Activated CD4-positive, alpha-beta T cell treated with anti-CD3 and anti-CD28 coated beads, Interleukin-2, amount 50 U/mL, for 16 hours (primary cell): ENCODE measurements around the gene GYG2.
"Not testable (repeated sequence)": the region's sequence is repeated elsewhere in the genome, so short reads cannot be mapped to it uniquely, and the experiment has no call there.

Experiments used
- DNase-seq: peaks from one replicate; pipeline ENCODE4 v3.0.0-alpha.2; 2020

The GYG2 gene

DNA sequence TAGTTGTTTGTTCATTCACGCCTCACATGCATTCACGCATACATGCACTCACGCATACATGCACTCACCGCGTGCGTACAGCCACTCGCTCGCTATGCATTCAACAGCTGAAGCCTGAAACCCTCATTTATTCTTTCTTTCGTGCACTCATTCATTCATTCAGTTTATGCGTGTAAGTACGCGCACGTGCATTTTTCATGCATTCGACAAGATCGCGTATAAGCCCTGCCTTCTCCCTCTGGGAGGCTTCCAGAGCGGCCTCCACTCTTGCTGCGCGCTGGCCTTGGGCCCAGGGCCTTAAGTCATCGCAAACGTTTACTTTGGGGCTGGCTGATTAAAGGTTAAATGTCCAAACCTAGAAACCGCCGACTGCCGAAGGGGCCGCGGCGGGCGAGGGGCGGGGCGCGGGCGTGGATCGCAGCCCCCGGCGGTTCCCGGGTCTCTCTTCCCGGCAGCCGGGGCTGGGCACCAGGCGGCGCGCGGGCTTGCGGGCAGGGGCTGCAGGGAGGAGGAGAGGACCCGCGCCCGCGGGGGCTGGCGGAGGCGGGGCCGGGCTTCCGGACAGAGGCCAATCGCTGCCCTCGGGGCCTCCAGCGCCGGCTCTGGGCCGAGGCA is at the start of gene GYG2:
GYG2 (plus strand) TSS at position 587 of the 615 bp plus-strand sequence. CDS start 1,259 bp downstream, outside the sequence.
- DNase-seq = no peak

DNA sequence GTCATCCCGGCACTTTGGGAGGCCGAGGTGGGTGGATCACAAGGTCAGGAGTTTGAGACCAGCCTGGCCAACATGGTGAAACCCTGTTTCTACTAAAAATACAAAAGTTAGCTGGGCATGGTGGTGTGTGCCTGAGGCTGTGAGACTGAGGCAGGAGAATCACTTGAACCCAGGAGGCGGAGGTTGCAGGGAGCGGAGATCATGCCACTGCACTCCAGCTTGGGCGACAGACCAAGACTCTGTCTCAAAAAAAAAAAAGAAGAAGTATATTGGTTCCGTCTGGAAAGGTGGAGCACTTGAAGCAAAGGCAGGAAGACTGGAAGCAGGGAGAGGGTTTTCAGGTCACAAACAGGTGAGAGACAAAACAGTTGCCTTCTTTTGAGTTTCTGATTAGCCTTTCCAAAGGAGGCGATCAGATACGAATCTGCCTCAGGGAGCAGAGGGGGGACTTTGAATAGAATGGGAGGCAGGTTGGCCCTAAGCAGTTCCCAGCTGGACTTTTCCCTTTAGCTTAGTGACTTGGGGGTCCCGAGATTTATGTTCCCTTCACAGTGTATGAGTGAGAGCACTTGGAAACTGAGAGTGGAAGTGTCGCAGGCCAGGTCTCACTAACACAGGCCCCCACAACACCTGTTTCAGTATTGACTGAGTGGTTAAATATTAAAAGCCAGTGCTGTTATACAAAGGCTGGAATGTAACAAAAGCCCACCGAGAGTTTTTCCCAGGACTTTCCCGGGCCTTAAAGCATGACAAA is 48.1 kb upstream of the GYG2 start:
- not testable (repeated sequence) for DNase-seq

DNA sequence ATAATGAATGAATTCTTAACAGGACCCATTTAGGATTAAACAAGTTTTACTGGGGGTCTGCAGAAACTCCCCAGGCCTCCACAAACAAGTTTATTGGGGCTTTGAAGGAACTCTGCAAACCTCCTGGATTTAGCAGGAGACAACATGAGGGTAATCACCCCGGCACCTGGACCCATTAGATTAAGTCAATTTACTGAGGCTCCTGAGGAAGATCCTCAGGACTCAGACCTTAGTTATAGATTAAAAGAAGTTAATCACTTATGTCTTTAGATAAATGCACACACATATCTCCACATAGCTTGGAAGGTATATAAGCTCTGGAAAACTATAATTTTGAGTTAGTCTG is 47.5 kb upstream of the GYG2 start:
- DNase-seq = no peak

DNA sequence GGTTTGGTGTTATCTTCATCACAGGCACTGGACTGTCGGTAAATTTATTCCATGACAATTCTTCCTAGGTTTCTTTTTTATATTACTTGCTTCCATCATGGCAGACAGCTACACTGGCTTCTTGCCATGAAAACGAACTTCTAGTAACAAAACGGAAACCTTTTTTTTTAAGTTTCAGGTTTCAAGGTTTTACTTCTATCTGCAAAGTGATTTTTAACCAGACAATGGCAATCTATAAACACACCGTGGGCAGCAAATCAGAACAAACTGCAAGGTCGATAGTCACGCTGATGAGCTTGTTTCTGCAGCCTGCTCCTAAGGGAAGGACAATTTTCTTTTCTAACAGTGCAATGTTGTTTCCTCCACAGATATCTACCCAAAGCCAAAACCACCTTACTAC is 47.0 kb upstream of the GYG2 start:
- DNase-seq = no peak

DNA sequence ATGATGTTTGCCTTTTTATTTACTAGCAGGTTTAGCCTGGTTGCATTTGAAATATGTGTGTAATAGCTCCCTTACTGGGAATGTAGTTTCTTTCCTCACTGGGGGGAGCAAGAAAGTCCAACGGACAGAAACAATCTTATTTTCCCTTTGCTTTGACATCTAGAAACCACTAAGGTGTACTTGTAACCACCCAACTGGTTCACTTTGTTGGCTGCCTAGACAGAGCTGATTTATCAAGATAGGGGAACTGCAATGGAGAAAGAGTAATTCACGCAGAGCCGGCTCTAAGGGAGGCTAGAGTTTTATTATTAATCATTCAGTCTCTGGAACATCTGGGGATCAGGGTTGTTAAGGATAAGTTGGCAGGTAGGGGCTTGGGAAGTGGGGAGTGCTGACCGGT is 46.6 kb upstream of the GYG2 start:
- no peak for DNase-seq

DNA sequence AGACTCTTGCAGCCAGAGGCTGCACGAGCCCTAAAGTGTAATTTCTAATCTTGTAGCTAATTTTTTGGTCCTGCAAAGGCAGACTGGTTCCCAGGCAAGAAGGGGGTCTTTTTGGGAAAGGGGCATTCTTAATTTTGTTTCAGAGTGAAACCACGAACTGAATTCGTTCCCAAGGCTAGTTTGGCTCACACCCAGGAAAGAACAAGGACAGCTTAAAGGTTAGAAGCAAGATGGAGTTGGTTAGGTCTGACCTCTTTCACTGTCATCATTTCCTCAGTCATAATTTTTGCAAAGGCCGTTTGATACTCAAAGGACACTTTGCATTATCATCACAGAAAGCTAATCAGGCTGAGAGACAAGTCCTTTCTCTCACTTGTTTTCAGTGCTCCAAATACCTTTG is 46.0 kb upstream of the GYG2 start:
- no peak for DNase-seq

DNA sequence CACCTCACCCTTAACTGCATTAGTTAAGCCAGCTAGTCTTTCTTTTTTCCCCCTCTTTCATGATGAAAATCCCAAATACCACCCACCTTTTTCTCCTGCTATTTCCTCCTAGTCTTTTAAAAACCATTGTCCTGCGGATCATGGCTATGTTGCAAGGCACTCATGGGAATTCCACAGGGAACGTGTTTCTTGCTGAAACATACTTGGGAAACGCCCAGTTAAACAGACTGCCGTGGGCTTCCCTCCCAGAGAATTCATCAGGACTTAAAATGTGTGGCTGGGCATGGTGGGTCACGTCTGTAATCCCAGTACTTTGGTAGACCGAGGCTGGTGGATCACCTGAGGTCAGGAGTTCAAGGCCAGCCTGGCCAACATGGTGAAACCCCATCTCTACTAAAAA is 44.7 kb upstream of the GYG2 start:
- DNase-seq = no peak

DNA sequence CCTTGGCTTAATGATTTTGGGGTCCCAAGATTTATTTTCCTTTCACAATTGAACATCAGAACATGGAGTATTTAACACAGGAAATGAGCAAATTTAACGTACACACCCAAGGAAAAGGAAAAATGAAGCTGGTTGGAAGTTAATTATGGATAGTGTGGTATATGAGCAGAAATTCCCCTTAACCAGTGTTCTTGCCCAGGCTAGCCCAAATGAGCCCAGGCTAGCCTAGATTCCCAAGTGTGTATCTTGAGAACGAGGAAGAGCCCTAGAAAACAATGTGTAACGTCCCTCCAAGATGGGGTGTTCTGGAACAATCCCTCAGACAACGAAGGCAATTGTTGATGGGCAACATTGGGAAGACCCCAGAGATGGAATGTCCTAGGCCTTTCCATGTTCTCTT is 43.2 kb upstream of the GYG2 start:
- DNase-seq = no peak

DNA sequence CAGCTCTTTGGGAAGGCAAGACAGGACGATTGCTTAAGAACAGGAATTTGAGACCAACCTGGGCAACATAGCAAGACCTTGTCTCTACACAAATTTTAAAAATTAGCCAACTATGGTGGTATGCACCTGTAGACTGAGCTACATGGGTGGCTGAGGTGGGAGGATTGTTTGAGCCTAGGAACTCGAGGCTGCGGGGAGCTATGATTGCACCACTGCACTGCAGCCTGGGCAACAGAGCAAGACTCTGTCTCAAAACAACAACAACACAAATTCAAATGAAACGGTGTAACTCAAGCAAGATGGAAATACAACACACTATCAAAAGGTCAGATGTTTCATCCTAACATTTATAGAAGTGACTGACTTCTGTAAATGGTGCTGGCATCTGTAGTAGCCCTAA is 39.8 kb upstream of the GYG2 start:
- no peak for DNase-seq

DNA sequence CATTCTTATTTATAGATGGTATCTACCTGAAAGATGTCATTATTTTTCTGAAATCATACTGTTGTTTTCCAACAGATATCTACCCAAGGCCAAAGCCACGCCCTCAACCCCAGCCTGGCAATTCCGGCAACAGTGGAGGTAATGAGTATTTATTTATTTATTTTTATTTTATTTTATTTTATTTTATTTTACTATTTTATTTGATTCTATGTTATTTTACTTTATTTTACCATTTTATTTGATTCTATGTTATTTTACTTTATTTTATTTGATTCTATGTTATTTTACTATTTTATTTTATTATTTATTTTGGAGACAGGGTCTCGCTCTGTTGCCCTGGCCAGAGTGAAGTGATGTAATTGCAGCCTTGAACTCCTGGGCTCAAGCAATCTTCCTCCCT is 39.2 kb upstream of the GYG2 start:
- DNase-seq = no peak

DNA sequence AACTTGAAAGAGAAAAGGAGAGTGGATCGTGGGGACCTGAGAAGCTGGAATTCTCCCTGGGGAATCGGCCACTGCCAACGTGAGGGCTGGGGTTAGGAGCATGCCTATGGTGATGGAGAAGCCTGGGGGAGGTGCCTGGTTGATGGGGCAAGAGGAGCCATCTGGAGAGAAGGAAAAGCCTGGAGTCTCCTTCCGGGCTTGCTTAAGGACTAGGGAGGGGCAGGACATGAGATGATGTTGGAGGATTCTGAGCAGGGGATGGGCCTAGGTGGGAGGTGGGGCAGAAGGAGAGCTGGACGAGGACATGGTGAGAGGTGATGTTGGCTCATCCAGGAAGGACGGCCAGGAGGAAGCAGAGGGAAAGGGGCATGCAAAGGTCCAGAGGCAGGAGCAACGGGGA is 35.0 kb upstream of the GYG2 start:
- no peak for DNase-seq

DNA sequence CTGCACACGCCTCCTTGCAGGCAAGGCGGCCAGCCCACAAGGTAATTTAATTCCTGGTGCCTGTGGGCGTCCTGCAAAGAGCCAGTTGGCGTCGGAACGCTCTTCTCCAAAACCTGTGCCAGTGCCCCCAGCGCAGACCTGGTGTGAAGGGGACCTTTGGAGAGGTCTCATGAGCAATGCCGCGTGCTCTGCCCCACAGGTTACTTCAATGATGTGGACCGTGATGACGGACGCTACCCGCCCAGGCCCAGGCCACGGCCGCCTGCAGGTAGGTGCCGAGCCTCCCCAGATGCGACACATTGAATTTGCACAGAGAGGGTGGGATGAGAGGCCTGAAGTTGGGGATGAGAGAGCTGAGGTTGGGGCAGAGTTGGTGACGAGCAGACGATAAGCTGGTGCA is 34.4 kb upstream of the GYG2 start:
- DNase-seq = no peak

DNA sequence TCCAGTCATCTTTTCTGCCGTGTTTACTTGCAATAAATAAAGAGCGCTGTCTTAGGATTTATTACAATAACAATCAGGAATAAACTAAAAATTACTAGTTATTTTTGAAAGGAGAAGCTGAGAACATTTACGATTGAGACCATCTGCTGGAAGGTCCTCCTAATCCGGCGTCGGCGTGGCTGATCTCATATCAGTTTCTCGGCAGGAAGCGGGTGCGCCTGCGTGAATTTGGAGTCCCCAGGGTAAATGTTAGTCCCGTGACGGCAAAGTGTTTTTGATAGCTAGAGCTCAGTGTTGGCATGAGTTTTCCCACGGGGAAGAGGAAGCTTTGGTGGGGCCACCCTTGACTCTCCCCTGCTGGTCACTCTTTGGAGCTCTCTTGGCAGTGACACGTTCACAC is 31.9 kb upstream of the GYG2 start:
- not testable (repeated sequence) for DNase-seq

DNA sequence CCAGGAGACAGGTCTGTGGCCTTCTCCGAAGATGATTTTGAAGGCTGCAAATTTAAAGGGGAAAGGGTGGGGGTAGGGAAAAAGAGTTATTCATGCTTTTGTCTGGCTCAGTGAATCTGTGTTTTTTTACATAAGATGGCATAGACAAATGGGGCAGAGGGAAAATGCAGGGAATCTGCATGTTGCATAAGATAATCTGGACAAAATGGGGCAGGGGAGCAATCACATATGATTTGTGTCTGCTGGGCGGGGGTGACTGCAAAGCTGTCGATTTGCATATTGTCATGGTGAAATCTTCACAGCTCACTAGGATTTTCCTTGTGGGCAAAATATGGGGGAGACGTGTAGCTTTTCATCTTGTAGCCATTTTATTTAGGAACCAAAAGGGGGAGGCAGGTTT is 29.4 kb upstream of the GYG2 start:
- DNase-seq = no peak

DNA sequence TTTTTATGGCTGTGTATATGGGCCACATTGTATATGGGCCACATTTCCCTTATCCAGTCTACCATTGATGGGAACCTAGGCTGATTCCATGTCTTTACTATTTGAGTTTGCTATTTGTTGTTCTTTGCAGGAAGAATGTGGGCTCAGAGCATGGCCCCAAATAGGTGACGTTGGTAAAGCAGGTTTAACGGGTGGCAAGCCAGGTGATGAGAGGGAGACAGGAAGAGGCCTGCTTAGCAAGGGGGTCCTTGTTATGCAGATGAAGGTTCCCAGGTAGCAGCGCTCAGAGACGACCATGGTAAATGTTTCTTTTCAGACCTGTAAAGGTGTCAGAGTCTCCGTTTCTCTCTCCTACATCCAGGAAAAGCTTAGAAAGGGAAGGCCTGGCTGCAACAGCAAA is 28.8 kb upstream of the GYG2 start:
- not testable (repeated sequence) for DNase-seq

DNA sequence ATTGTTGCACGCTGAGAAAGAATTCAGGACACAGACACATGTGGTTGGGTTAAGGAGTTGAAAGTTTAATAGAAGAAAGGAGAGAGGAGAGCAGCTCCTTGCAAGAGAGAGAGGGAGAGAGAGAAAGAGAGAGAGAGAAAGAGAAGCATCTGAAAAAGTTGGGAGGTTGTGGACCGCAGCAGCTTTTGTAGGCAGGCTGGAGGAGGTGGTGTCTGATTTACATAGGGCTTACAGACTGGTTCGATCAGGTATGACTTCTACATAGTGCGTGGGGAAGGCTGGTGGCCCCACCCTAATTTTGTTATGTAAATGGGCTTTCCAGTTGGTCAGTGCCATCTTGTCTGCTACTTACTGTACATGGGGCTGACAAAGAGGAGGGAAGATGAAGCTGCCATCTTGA is 27.5 kb upstream of the GYG2 start:
- no peak for DNase-seq

DNA sequence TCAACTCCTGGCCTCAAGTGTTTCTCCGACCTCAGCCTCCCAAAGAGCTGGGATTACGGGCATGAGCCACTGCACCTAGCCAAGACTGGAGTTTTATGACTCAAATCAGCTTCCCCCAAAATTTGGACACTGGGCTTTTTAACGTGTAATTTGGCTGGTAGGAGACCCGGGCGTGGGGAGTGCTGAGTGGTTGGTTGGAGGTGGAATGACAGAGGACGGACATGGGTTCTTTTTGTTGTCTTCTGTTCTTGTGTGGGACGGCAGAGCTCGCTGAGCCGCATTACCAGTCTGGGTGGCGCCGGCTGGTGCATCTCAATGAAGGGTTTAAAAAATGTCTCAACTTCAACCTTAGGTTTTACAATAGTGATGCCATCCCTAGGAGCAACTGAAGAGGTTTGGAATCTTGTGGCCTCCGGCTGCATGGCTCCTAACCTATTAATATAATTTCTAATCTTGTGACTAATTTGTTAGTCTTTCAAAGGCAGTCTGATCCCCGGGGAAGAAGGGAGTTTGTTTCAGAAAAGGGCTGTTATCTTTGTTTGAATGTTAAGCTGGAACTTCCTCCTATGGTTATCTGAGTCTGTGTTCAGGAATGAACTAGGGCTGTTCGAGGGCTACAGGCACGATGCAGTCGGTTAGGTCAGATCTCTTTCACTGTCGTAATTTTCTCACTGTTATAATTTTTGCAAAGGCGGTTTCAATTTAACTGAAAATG is 26.2 kb upstream of the GYG2 start:
- not testable (repeated sequence) for DNase-seq

DNA sequence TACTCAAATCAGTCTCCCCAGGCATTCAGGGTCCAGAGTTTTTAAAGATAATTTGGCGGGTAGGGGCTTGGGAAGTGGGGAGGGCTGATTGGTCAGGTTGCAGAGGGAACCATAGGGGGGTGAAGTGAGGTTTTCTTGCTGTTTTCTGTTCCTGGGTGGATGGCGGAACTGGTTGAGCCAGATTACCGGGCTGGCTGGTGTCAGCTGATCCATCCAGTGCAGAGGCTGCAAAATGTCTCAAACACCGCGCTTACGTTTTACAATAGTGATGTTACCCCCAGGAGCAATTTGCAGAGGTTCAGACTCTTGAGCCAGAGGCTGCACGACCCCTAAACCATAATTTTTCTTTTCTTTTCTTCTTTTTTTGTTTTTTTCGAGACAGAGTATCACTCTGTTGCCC is 25.2 kb upstream of the GYG2 start:
- DNase-seq = not testable (repeated sequence)

DNA sequence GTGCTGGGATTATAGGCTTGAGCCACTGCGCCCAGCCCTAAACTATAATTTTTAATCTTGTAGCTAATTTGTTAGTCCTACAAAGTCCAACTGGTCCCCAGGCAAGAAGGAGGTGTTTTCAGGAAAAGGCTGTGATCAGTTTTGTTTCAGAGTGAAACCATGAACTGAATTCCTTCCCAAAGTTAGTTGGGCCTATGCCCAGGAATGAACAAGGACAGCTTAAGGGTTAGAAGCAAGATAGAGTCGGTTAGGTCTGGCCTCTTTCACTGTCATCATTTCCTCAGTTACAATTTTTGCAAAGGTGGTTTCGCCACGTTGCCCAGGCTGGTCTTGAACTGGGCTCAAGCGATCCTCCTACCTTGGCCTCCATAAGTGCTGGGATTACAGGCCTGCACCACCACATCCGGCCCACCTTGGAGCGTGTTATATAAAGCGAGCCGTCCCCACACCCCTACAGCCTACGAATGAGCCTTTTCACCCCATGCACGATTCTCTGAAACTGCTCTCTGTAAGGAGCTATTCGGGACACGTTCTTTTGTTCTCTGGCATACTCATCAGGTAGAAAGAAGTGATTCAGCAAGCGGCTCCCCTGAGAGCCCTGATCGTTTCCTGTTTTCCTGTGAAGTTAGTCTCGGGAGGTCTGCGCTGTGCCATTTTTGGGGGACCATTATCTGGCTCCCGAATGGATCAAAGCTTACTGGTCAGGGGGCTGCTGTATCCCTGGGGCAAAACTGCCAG is 24.5 kb upstream of the GYG2 start:
- not testable (repeated sequence) for DNase-seq

DNA sequence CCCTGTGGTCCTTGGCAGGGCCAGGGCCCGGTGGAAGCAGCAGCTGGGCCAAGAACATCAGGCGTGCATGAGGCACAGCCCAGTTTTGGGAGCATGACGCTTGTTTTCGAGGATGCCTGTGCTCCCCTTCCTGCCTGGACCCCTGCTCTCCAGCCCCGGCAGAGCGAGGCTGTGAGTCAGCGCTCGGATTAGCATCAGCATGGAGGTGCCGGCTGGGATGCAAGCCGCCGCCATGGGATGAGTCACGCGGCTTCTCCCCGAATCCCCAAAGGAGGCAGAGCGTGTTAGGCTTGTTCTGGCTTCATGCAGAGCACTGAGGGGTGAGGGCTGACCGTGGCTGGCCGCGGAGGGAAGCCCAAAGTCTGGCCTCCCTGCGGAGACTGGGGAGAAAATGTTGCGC is 23.9 kb upstream of the GYG2 start:
- DNase-seq = not testable (repeated sequence)

DNA sequence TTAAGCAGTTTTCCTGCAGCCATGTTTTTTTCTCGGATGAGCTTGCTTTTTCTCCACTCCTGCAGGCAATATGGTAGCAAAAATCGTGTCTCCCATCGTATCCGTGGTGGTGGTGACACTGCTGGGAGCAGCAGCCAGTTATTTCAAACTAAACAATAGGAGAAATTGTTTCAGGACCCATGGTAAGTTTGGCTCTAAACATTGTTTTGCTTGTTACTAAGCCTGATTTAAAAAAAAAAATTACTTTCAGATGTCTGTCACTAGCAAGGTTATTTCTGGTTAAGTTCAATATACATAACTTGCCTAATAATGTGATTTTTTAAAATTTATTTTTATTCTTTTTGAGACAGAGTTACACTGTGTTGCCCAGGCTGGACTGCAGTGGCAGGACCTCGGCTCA is 17.5 kb upstream of the GYG2 start:
- no peak for DNase-seq

DNA sequence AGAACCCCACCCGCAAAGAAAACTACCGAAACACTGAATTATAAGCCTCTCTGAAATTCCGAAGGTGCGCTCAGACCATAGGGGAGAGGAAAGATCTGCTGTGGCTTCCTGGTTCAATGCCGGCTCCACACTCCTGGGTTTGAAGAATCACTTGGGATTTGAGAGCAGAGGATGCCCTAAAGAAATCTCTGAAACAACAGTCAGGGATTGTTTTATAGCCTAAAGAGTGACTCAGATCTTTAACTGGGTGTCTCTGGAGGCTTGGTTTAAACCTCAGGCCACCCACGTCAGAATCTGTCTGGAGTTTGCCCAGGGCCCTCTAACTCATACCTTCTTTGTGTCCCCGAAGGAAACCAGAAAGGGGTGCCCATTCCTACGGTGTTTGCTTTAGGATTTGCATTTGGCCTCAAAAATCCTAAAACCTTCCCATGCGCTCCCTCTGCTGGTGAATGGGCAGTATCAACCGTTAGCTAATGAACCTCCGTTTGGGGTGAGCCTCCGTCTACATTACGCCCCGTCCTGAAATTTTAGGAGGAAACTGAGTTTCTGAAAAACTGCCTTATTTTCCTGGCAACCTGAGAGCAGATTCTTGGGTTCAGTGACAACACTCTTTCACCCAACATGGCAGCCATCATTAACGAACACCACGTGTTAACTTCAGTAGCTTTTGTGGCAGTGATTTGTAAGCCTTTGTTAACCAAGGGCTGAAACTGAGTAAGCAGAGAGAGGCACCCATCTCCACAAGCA is 16.4 kb upstream of the GYG2 start:
- peak; percentile 59 for DNase-seq

DNA sequence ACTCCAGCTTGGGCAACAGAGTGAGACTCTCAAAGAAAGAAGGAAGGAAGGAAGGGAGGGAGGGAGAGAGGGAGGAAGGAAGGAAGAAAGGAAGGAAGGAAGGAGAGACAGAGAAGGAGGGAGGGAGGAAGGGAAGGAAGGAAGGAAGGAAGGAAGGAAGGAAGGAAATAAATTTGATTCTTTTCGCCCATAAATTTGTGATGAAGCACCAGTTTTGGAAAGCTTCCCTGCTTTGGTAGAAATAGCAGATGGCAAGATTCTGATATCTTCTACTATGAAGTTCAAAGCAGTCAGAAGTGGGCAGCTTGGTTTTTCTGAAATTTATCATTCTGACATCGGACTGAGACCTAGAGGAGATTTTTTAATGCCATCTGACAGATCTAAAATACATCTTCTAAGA is 11.7 kb upstream of the GYG2 start:
- no peak for DNase-seq
